Parathyroid adenoma (tissue), 2 donors: ENCODE results near the gene ADGRG2.
"Not testable (repeated sequence)": the region's sequence is repeated elsewhere in the genome, so short reads cannot be mapped to it uniquely, and the experiment has no call there.

Experiments
- H2AFZ ChIP-seq: fragments of 300-600 bp; sonication (generic); one replicate; pipeline ENCODE4 v1.7.0; 2017; ENCODE audit warnings: antibody characterized with exemption, mild to moderate bottlenecking
- H3K27ac ChIP-seq: fragments of 300-600 bp; sonication (generic); one replicate; pipeline ENCODE4 v1.7.0; 2017
- H3K27me3 ChIP-seq: fragments of 300-600 bp; sonication (generic); one replicate; pipeline ENCODE4 v1.7.0; 2017; ENCODE audit warnings: low read length; ENCODE audit not compliant: control insufficient read depth, insufficient read depth
- H3K36me3 ChIP-seq: fragments of 300-600 bp; sonication (generic); one replicate; pipeline ENCODE4 v1.7.0; 2017; ENCODE audit warnings: low read length; ENCODE audit not compliant: control insufficient read depth, insufficient read depth
- H3K4me1 ChIP-seq: fragments of 300-600 bp; sonication (generic); one replicate; pipeline ENCODE4 v1.7.0; 2017; ENCODE audit warnings: control low read depth
- H3K4me2 ChIP-seq: fragments of 300-600 bp; sonication (generic); one replicate; pipeline ENCODE4 v1.7.0; 2017; ENCODE audit warnings: low read length
- H3K4me3 ChIP-seq: fragments of 300-600 bp; sonication (generic); one replicate; pipeline ENCODE4 v1.7.0; 2017; ENCODE audit warnings: low read depth, low read length
- H3K79me2 ChIP-seq: fragments of 300-600 bp; sonication (generic); one replicate; pipeline ENCODE4 v1.7.0; 2017; ENCODE audit warnings: control low read depth
- H3K9ac ChIP-seq: fragments of 300-600 bp; sonication (generic); one replicate; pipeline ENCODE4 v1.7.0; 2017; ENCODE audit warnings: mild to moderate bottlenecking
- H3K9me3 ChIP-seq: fragments of 300-600 bp; sonication (generic); one replicate; pipeline ENCODE4 v1.7.0; 2017; ENCODE audit warnings: low read length; ENCODE audit not compliant: control insufficient read depth
- TF ChIP-seq, protein P1 (sequence below): fragments of 300-600 bp; sonication (generic); IDR thresholded peaks from one replicate; pipeline ENCODE4 v1.7.0; 2017; ENCODE audit warnings: antibody characterized with exemption, mild to moderate bottlenecking
- donor health status: primary hyperparathyroidism.

Gene ADGRG2

GRCh38 chrX:18983666-18984380 lies 138.4 kb downstream of the ADGRG2 start, which contains the start of gene PHKA2:
Gene PHKA2 (minus strand): TSS chrX:18984114. CDS start chrX:18983932, 182 bp downstream.
- no peaks in the 10 kb centered on the region for H3K36me3 ChIP-seq
- no peaks in the 10 kb centered on the region for H3K9me3 ChIP-seq
- peak within 1 kb of the TSS; percentile 77 for H3K4me3 ChIP-seq
- H3K4me1 ChIP-seq: peaks cover 3% of the 10 kb centered on the region
- peak within 1 kb of the TSS; percentile 75 for H3K4me2 ChIP-seq
- H3K27ac ChIP-seq: peak within 1 kb of the TSS; percentile 90
- peak within 1 kb of the TSS; percentile 94 for H2AFZ ChIP-seq
- TF ChIP-seq, protein P1, sequence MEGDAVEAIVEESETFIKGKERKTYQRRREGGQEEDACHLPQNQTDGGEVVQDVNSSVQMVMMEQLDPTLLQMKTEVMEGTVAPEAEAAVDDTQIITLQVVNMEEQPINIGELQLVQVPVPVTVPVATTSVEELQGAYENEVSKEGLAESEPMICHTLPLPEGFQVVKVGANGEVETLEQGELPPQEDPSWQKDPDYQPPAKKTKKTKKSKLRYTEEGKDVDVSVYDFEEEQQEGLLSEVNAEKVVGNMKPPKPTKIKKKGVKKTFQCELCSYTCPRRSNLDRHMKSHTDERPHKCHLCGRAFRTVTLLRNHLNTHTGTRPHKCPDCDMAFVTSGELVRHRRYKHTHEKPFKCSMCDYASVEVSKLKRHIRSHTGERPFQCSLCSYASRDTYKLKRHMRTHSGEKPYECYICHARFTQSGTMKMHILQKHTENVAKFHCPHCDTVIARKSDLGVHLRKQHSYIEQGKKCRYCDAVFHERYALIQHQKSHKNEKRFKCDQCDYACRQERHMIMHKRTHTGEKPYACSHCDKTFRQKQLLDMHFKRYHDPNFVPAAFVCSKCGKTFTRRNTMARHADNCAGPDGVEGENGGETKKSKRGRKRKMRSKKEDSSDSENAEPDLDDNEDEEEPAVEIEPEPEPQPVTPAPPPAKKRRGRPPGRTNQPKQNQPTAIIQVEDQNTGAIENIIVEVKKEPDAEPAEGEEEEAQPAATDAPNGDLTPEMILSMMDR: no peak
- no peaks in the 10 kb centered on the region for H3K27me3 ChIP-seq
- H3K9ac ChIP-seq: peak within 1 kb of the TSS; percentile 76
- peaks cover 3% of the 10 kb centered on the region for H3K79me2 ChIP-seq

- Histone ChIP-seq H3K36me3 (no peaks in the 10 kb centered on the region), H3K4me2 (no peak overlapping the region), H3K27me3 (no peaks in the 10 kb centered on the region), H3K9me3 (no peaks in the 10 kb centered on the region), H3K79me2 (peaks cover 3% of the 10 kb centered on the region), H3K4me3 (no peak overlapping the region), H3K4me1 (peaks cover 3% of the 10 kb centered on the region), H2AFZ (no peak overlapping the region), H3K9ac (no peak overlapping the region), H3K27ac (no peak overlapping the region)
- TF ChIP-seq, protein P1: no peak
Measured at GRCh38 chrX:18981124-18981807, 141.0 kb downstream of the ADGRG2 start.

GRCh38 chrX:18980262-18980661 lies 142.0 kb downstream of the ADGRG2 start:
- not testable (repeated sequence) for H3K4me1 ChIP-seq, H3K4me3 ChIP-seq, H3K9me3 ChIP-seq, H3K27me3 ChIP-seq, H3K36me3 ChIP-seq, H3K4me2 ChIP-seq, H3K27ac ChIP-seq, H3K9ac ChIP-seq, H2AFZ ChIP-seq, H3K79me2 ChIP-seq

GRCh38 chrX:18974993-18975392 lies 147.3 kb downstream of the ADGRG2 start:
- Histone ChIP-seq H3K9ac (no peak overlapping the region), H3K27me3 (no peaks in the 10 kb centered on the region), H3K36me3 (no peaks in the 10 kb centered on the region), H3K27ac (no peak overlapping the region), H3K4me2 (no peak overlapping the region), H3K4me3 (no peak overlapping the region), H3K9me3 (no peaks in the 10 kb centered on the region), H2AFZ (no peak overlapping the region), H3K4me1 (peaks cover 2% of the 10 kb centered on the region), H3K79me2 (peaks cover 5% of the 10 kb centered on the region)
- TF ChIP-seq, protein P1: no peak

DNA sequence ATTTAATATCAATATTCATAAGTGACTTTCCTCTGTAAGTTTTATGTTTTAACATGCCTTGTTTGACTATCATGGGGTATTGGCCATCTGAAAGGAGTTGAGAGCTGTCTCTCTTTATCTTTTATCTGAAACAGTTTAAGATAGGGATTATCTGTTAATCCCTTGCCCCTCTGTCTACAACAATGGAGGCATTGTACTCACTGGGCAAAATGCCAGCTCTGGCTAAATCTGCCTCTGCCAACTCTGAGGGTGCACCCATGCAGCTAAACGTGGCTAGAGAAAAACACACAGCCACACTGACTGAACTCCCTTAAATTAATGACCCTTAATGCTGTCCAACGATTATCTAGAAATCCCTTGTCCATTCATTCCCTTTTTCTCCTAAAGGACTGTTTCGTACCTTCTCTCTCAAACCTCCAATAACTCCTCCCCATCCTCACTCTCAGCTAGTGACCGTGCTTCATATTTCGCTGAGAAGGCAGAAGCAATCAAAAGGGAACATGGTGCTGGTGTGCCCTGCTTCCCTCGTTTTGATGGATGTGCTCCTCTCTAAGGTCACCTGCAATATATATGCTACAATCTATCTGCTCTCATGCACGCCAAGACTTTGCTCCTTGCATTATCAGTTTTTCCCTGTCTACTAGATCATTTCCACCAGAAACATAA lies 148.6 kb downstream of the ADGRG2 start:
- no peaks in the 10 kb centered on the region for H3K36me3 ChIP-seq
- no peak overlapping the region for H3K9ac ChIP-seq
- no peak overlapping the region for H3K4me3 ChIP-seq
- H3K79me2 ChIP-seq: peaks cover 7% of the 10 kb centered on the region
- no peak overlapping the region for H2AFZ ChIP-seq
- no peaks in the 10 kb centered on the region for H3K9me3 ChIP-seq
- TF ChIP-seq, protein P1: no peak
- no peaks in the 10 kb centered on the region for H3K27me3 ChIP-seq
- H3K27ac ChIP-seq: no peak overlapping the region
- H3K4me1 ChIP-seq: peaks cover 2% of the 10 kb centered on the region
- H3K4me2 ChIP-seq: no peak overlapping the region
